Omental fat pad (tissue), 4 donors: ENCODE data around the gene AGPS. TPM values are rescaled to one million over a fixed set of nuclear protein-coding genes. Genes with fewer than 3 reads are reported as not detected.
"Not testable (repeated sequence)": the region's sequence is repeated elsewhere in the genome, so short reads cannot be mapped to it uniquely, and the experiment has no call there.

Experiments used
- ATAC-seq: fragments of 150-250 bp; one replicate; pipeline ENCODE4 v1.9.1; 2016; ENCODE audit warnings: mild to moderate bottlenecking, moderate library complexity; ENCODE audit not compliant: low FRiP score
- DNase-seq: peaks from one replicate; pipeline ENCODE4 v3.0.0-alpha.2; 2019; ENCODE audit warnings: low spot score
- CTCF ChIP-seq, 3 donors: fragments of 450-650 bp; IDR thresholded peaks; one replicate each; pipeline ENCODE4 v1.5.1; 2016 to 2017; ENCODE audit warnings: antibody characterized with exemption in 3 of 3, mild to moderate bottlenecking in 3 of 3, moderate library complexity in 2 of 3
- total RNA-seq, 4 donors: library from RNA; depleted of rRNA; stranded (reverse); fragments of >200 nt; gene quantifications; one replicate each; pipeline ENCODE4 v1.1.0, GENCODE V29; 2016

The AGPS gene
- total RNA-seq, 4 donors from 2014 or later = 21.6 to 33.0 (median 29.0) TPM

- ATAC-seq (no peak), DNase-seq (no peak)
- TF ChIP-seq CTCF (IDR thresholded peaks at IDR 0.05) = no peak
Measured at GRCh38 chr2:177484180-177484795, 91.7 kb downstream of the AGPS start.

- not testable (repeated sequence) for DNase-seq, ATAC-seq
Measured at GRCh38 chr2:177485657-177486056, 93.1 kb downstream of the AGPS start.

GRCh38 chr2:177489719-177490301 lies 97.2 kb downstream of the AGPS start:
- DNase-seq = no peak
- ATAC-seq = no peak
- TF ChIP-seq CTCF (IDR thresholded peaks at IDR 0.05) = no peak

GRCh38 chr2:177495945-177496344 lies 103.4 kb downstream of the AGPS start:
- DNase-seq (no peak), ATAC-seq (no peak)
- TF ChIP-seq CTCF (IDR thresholded peaks at IDR 0.05) = no peak

GRCh38 chr2:177496921-177497320 lies 104.3 kb downstream of the AGPS start:
- TF ChIP-seq CTCF (IDR thresholded peaks at IDR 0.05) = no peak
- ATAC-seq (no peak), DNase-seq (no peak)

- DNase-seq (no peak), ATAC-seq (no peak)
- TF ChIP-seq CTCF (IDR thresholded peaks at IDR 0.05) = no peak
Measured at GRCh38 chr2:177501186-177501585, 108.6 kb downstream of the AGPS start.

- no peak for ATAC-seq
- no peak for DNase-seq
- TF ChIP-seq CTCF (IDR thresholded peaks at IDR 0.05) = no peak
Measured at GRCh38 chr2:177506505-177506904, 113.9 kb downstream of the AGPS start.
